ENCODE data around the gene DOLPP1.
"Not testable (repeated sequence)": the region's sequence is repeated elsewhere in the genome, so short reads cannot be mapped to it uniquely, and the experiment has no call there.

Gene DOLPP1

DNA sequence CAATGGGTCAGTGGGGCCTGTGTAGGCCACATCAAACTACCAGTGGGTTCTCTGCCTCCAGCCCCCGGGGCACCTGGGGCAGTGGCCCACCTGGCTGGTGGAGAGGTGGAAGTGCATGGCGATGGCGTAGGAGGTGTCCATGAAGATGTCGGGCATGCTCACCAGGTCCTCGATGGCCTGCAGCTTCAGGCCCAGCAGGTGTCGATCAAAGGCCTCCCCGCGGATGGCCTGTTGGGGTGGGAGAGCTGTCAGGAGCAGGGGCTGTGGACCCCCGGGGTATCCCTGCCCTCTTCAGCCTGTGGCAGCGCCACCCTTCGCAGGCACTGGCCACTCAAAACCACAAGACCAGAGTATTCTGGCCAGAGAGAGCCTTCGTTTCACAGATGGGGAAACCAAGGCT lies 15.0 kb downstream of the DOLPP1 start:
- no peak for DNase-seq

DNA sequence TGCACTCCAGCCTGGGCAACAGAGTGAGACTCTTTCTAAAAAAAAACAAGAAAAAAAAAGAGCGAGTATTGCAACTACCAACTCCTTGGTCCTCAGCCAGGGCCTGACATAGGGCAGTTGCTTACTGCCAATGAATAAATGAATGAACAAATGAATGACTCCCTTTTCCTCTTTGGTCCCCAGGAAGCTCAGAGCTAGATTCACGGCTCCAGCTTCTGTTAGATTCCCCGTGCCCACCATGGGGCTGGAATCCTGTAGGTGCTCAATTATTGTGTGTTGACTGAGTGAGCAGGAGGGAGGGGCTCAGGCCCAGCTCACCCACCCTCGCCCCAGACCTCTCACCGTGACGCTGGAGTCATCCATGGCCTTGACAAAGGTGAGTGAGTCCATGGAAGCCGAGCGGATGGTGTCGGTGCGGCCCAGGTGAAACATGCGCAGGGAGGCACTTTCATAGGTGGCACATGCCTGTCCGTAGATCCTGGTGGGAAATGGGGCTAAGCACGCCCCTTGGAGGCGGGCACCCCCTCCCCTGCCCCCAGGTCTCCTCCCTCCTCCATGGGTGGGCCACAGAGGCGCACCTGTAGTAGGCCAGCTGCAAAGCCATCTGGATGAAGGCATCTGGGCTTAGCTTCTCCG lies 16.9 kb downstream of the DOLPP1 start:
- no peak for DNase-seq

DNA sequence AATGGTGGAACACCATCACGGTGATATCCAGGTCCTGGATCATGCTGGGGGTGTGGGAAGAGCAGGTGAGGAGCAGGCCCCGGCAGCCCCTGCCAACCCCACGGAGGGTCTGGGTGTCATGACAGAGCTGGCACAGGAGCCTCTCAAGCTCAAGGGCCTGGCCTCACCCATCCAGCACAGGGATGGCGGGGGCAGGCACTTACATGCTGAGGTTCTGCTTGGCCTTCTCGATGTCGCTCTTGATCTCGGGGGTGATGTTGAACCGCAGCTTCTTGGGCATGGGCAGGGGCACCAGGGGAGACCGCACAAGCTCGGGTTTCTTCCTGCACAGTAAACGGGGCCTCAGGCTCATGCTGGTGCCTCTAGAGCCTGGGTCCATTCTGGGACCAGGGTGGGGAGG lies 17.4 kb downstream of the DOLPP1 start:
- DNase-seq, result no peak

DNA sequence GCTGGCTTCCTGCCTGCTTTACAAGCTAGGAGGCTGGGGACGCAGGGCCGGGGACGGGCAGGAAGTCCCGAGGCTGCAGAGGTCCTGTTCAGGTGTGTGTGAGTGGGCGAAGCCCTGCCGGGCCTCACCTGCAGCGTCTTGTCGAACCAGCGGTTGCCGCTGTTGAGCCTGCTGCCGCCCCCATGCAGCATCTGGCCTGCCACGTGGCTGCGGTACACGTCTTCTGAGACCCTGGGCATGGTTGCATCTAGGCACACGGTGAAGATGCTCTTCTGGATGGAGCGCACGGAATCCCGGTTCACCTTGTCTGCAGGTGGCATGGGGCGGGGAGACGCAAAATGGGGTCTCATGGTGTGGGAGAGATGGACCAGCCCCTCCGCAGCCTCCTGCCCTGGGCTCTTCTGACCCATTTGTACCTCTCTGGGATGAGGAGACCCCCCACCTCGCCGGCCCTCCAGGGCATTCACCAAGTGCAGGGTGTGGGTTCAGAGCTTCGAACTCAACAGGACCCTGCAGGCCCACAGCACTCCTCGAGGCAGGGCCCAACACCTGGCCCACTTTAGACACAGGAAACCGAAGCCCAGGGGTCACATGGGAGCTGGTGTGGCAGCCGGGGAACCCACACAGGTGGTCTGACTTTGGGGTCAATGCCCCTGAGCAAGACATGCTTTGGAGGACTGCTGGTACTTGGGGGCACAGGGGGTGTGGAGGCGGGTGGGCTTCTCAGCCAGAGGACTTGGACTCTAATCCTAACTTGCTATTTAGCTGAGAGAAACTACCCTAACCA lies 19.7 kb downstream of the DOLPP1 start:
- DNase-seq, result no peak

DNA sequence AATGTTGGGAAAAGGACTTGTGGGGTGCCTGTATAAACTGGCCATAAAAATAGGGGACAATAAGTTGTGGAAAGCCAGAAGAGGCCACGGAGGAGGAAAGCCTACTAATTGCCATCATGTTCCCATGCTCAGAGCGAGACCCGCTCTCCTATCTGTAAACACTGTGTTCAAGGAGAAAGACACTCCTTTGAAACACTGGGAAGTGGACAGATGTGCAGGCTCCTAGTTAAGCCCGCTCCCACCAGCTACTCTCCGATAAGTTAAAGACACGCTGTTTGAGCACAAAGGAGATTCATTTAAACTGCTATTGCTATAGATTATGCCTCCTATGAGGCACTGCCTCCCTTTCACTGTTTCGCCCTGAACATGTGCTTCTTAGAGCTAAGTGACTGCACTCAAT lies 20.4 kb downstream of the DOLPP1 start:
- no peak for DNase-seq

DNA sequence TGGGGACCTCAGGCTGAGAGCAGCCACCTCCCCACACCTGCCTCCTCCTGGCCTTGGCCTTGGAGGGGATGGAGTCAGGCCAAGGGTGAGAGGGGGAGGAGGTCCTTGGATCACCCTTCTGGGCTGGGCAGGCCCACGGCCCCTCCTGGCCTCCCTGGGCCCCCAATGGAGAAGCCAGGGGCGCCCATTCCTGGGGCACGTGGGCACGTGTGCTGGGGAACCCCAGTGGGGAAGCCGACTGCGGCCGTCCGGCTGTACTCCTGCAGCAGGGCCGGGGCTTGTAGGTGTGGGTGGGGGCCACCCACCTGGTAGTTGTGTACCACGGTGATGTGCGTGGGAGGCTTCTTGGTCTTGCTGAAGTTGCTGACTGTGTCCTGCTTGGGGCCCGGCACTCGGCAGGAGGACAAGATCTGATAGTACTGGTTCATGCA lies 21.2 kb downstream of the DOLPP1 start:
- no peak for DNase-seq

DNA sequence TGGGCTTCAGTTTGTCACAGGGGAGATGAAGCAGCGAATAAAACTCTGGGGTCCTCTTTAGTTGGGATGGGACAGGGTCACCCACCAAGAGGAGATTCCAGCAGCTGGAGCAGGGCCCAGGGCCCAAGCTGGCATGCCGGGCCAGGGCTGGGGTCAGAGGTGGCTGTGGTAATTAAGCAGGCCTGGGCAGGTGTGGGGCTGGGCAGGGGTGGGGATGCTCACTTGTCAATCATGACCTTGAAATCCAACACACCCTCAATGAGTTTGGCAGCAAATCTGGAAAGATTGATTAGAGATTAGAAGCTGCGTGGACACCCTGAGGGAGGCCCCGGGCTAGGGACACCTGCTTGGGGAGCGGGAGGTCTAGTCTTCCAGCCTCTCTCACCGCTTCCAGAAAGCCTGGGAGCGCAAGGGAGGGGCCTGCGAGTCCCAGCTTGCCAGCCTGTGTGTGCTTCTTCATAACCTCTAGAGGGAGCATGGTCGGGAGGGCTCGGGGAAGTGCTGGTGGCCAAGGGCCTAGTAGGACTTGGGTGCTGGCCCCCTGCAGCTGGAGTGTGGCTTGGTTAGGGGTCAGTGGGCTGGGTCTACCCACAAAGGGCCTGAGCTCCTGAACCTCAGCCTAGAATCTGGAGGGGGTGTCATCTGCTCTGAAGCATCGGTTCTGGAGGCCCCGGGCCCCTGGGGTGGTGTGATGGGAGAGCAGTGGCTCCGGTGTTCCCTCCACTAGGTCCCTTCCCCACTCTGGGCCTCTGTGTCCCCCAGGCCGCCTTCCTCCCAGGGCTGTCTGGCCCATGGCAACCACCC lies 22.1 kb downstream of the DOLPP1 start:
- DNase-seq, result no peak

DNA sequence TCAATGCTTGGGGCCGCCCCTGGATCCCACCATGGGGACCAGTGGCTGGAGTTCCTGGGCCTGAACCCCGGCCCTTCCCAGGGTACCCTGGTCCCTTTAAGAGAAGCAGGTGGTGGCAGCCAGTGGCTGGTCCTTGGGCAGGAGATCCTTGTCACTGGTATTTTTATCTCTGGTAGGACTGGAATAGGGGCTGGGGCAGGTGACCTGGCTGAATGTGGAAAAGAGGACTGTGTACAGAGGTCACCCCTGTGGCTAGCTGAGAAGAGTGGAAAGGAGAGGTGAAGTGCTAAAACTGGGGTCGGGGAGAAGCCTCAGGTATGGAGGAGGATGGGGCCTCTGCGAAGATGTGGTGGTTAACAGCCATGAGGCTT lies 22.7 kb downstream of the DOLPP1 start:
- DNase-seq, result no peak

DNA sequence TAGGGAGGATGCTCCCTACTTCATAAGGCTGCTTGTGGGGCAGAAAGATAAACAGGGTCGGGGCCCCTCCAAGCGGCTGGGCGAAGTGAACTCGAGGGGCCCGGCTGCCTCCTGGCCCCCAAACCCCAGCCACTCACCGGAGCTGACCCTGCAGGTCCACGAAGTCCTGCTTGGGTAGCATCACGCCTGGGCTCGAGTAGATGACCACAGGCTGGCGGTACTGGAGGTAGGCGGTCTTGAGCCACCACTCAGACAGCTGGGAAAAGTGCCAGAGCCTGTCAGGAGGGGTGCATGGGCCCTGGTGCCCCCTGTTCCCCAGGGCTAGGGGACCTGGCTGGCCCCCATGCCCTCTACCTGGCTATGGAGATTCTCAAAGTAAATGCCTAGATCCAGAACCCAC lies 23.1 kb downstream of the DOLPP1 start:
- no peak for DNase-seq

DNA sequence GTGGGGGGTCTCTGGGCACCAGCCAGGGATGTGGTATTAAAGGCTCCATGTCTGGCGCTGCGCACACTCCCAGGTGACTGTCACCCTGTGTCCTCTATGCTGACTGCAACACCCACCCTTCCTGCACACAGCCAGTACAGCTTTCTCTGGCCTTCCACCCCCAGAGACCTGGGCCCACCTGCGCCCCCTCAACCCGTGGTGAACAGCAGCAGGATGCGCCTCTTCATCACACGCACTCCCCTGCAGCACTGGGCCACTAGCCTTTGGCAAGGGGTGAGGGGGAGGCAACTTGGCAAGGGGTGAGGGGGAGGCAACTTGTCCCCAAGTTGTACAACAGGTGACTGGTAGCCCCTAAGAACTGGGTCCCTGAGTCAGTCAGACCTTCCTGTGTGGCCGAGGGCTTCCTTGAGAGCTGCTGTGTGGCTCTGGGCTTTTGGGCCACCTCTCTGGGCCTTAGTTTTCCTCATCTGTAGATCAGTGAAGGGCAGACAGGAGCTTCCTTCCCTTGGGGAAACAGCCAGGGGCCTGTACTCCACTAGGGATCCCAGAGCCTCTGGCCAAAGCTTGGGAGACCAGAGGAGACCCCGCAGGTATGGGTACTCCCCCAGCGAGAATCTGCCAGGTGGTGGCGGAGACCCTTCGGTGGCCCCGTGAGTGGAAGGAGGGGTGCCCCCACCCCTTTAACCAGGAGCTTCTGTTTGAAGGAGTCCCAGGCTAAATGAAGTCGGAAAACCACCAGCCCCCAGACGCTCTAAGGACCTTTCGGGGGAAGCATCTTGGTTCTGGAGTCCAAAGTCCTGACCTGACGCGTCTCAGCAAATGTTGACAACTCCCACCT lies 25.2 kb downstream of the DOLPP1 start:
- DNase-seq, result no peak

DNA sequence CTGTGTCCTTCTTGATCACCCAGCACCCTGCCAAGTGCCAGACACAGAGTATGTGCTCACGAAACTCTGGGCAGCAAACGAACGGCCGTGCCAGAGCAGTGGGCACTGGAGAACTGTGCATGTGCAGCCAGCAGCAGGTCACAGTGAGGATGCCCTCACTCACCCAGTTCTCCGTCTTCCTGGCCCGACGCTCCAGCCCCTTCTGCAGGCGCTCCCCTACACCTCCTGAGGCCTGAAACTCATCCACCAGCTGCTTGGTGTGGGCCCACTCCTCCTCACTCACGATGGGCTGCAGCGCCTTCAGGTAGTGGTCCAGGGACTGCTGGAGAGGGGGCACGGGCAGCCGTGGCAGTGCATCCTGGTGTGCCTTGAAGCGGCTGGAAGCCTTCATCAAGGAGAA lies 26.7 kb downstream of the DOLPP1 start:
- DNase-seq, result no peak

DNA sequence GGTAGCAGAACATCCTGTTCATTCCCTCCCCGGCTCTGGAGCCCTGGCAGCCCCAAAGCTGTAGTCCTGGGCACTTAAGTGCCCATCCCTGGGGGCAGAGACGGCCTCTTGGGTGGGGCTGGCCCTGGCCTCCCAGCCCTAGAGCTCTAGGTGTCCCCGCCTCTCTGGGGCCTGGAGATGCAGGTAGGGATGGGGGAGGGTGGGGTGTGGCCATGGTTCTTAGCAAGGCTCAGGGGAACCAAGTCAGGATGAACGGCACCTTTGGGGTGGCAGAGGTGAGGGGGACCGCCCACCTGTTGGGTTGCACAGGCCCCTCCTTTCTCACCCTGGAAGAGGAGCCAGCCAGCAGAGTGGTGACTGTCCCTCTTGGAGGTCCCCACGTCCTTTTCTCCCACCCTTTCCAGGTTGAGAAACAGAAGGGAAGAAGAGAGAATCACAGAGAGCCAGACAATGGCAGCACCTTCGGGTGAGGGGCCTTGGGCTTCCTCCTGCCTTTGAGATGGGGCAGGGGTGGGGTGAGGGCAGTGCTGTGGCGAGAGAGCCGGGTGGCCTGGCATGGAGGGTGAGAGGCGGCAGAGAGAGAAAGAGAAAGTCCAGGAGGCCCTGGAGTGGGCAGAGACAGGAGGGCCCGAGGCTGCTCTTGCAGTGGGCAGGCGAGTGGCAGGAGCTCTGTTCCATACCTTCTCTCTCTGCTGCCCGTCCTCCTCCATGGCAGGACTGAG lies 27.3 kb downstream of the DOLPP1 start:
- DNase-seq, result no peak

DNA sequence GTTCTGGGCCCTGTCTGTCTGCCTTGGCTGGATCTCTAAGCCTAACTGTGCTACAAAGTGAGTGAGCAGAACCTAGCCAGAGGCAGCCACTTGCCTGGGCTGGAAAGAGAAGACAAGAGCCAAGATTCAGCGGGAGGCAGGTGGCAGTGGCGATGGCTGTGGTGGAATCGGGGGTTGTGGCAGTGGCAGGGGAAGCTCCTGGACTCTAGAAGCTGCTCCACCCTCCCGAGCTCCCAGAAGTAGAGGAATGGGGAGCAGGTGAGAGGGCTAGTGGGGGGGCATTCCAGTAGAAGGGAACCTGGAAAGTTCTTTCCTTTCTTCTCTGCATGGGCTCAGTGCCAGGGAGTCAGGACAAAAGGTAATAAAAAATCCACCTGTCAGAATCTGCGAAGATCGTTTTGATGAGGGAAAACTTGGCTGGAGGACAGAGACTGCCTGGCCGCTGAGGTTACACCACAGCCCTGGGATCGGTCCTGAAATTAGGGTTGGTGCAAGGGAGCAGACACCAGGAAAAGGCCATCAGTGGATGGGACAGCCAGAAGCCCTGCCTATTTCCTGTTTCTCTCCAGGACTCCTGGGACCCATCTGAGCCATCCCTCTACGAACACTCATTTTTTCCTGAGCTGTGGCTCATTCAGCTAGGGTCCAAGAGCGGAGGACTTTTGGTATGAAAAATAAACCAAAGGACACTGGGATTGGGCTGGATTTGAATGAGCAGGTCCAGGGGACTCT lies 28.1 kb downstream of the DOLPP1 start:
- no peak for DNase-seq

DNA sequence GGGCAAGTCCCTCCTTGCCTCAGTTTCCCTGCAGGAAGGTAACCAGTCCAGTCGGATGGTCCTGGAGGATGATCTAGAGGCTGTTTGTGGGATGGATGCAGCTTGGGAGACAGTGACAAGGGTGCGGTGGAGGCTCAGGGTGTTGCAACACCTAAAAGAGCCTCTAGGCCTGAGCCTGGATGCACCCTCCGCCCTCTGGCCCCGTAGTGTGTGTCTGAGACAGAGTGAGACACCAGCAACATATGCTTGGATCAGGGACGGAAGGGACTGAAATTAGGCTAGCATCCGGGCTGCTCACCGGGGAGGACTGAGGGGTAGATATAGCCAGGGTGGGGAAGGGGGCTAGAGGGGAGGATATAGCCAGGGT lies 28.6 kb downstream of the DOLPP1 start:
- DNase-seq, result no peak

DNA sequence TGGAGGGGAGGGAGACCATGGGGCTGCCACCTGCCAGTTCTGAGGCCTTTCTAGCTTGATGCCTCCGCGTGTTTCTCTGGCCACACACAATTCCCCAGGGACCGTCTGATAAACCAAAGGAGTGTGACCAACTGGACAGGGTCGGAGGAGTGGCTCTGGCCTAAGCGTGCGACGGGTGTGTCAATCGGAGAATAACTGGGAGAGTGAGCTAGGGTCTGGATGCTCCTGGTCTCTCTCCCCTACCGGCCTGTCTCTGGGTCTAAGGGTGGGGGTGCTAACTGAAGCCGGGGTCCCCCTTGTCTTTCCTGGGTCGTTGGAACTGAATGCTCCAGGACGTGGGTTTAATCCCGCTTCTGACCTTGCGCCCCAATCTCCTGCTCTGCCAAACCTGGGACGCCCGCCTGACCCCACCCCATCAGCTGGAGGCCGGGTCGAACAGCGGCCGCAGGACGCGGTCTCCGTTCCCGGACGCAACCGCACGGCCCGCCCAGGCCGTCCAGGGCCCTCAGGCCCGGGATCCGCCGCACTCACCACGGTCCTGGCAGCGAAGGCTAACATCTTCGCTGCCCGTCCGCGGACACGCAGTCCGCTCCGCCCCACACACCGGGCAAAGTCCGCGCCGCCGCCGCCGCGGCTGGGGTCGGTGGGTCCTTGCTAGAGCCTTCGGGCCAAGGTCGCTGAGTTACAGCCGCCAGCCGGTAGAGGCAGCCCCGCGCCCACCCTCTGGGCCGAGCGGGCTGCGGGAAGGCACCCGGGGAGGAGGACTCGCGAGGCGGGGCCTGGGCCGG lies 29.2 kb downstream of the DOLPP1 start:
- DNase-seq, result no peak

DNA sequence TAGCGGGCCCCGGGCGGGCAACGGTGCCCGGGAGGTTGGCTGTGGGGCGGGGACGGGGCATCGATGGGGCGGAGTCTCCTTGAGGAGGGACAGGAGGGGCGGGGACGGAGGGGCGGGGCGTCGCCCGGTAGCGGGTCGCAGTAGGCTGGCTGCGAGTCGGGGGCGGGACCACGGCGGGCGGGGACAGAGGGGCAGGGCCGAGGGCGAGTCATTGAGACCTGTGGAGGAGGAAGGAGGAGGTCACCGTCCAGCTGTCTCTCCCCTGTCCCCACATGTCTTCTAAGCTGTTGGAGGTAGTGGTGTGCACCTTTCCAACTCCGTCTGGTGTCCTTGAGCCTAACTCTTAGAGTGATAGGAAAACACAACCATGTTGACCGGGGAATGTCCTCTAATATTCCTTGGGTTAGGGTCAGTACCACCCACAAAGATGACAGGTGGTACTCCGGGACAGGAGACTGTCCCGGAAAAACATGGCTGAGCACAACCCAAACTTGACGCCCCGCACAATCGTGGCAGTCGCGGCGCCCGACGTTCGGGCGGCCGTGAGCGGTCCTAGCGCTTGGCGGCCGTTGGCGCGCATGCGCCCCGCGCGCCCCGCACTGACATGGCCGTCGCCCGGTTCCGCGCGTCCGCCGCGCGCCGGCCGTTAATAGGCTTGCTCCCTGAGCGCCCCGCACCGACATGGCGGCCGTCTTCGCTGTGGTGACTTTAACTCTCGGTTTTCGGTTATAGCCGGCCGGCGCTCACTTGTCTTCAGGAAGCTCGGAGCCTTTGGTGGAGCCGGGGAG lies 30.0 kb downstream of the DOLPP1 start, which contains the start of the genes CRAT and PTPA:
Gene CRAT, minus strand, starts transcription at position 54 of the 788 bp plus-strand sequence. CDS start 284 bp downstream, outside the sequence.
Gene PTPA, plus strand, starts transcription at position 676 of the 788 bp plus-strand sequence. CDS start 186 bp downstream, outside the sequence.
- DNase-seq, result peak; percentile 70

DNA sequence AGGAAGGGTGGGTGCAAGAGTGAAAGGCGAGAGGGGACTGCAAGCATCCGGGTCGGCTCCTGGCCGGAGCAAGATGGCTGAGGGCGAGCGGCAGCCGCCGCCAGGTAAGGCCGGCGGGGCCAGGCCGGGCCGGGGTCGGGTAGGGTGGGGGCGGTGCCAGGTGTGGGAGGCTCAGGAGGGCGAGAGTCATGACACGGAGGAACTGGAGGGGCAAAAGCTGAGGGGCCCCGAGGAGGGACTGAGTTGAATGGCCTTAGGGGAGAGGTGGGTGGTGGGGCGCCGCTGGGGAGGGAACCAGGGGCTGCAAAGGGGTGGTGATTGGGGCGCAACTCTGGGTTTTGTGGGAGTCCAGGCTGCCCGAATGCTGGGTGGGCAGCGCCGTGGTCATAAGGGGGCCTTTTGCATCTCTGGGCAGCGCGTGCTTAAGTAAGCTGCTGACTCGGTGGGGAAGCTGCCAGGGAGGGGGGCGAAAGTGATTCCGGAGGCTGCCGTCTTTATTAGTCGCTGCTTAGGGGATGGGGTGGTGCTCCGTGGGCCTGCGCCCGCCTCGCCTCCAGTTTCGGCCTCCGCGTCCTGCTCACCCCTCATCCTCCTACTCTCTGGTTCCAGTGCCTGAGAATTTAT lies 30.7 kb downstream of the DOLPP1 start:
- DNase-seq, result no peak

DNA sequence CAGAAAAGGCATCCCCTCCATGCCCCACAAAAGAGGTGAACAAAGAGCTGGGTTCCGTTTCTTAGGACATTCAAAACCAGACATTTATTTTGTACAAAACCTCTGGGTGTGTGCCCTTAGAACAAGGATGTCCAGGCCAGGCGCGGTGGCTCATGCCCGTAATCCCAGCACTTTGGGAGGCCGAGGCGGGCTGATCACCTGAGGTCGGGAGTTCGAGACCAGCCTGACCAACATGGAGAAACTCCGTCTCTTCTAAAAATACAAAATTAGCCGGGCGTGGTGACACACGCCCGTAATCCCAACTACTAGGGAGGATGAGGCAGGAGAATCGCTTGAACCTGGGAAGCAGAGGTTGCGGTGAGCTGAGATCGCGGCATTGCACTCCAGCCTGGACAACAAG lies 31.6 kb downstream of the DOLPP1 start:
- not testable (repeated sequence) for DNase-seq

DNA sequence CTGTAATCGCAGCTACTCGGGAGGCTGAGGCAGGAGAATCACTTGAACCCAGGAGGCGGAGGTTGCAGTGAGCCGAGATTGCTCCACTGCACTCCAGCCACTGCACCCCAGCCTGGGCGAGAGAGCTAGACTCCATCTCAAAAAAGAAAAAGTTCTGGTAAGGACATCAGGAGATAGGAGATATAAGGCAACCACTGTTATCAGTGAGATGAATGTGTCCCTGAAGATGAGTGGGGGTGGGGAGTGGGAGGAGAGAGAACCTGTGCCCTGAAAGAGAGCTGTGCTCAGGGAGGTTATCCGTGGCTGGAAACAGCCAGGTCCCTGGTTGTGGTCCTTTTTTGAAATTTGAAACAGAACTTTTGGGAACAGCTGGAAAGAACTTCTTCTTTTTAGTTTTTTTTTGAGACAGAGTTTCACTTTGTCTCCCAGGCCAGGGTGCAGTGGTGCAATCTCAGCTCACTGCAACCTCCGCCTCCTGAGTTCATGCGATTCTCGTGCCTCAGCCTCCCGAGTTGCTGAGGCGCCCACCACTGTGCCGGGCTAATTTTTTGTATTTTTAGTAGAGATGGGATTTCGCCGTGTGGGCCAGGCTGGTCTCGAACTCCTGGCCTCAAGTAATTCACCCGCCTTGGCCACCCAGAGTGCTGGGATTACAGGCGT lies 32.9 kb downstream of the DOLPP1 start:
- no peak for DNase-seq
